Germinal center (tissue), 1 donor: ENCODE measurements around the gene ANXA7.
"Not testable (repeated sequence)": the region's sequence is repeated elsewhere in the genome, so short reads cannot be mapped to it uniquely, and the experiment has no call there.

ENCODE experiments used
- DNase-seq: peaks from one replicate; pipeline ENCODE4 v3.0.0; 2012; ENCODE audit warnings: mixed read lengths, low spot score

Gene ANXA7

DNA sequence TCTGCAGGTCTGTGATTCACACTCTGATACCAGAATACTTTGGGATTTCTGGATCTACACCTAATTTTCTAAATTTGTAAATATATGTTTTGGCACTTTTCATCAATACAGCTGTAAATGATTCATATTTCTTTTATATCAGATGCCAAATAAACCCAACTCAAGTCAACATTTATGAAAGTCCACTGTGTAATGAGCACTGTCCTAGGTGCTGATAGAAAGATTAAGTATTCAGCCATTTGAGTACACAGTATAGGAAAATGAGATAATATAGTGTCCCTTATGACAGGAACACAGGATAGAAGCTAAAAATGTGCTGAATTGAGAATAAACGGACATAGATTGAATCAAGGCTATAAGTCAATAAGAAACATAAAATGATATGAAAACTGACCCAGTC is 6.4 kb downstream of the ANXA7 start:
- no peak for DNase-seq

DNA sequence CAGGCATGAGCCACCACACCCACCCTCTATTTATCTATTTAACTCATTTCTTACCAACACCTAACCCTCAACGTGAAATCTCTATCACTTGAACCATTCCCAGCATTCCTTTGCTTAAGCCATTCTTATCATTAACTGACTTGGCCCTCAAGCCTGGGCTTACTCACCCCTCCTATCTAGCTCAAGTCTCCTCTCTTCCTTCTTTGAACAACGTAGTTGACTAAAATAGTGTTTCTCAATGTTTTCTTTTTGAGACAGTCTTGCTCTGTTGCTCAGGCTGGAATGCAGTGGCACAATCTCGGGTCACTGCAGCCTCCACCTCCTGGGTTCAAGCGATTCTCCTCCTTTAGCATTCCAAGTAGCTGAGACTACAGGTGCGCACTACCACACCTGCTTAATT is 7.0 kb downstream of the ANXA7 start:
- DNase-seq = no peak

GRCh38 chr10:73405556-73405955 is 8.3 kb downstream of the ANXA7 start:
- DNase-seq = no peak

- no peak for DNase-seq
Observed at GRCh38 chr10:73404690-73405089, 9.2 kb downstream of the ANXA7 start.

GRCh38 chr10:73401636-73402035 is 12.2 kb downstream of the ANXA7 start:
- no peak for DNase-seq

DNA sequence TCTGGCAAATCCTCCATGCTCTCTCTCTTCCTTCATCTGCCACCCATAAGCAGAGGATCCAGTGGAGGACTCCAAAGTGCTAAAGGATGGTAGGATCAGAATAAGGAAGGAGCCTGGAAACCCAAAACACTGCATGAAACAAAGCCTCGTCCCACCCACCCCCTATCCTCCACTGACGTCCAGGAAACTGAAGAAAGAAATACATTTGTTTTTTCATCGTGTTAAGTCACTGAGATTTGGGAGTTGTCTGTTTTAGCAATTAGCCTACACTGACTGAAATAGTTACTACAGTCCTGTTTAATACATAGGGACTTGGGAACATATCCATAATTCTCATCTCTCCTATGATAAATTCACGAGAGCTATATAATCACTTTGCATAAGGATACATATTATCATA is 14.8 kb downstream of the ANXA7 start:
- DNase-seq = no peak

- no peak for DNase-seq
Observed at GRCh38 chr10:73398024-73398423, 15.8 kb downstream of the ANXA7 start.

- not testable (repeated sequence) for DNase-seq
Observed at GRCh38 chr10:73394325-73394724, 19.5 kb downstream of the ANXA7 start.

GRCh38 chr10:73388228-73388627 is 25.6 kb downstream of the ANXA7 start:
- no peak for DNase-seq

- DNase-seq = no peak
Observed at GRCh38 chr10:73386583-73386982, 27.3 kb downstream of the ANXA7 start.

GRCh38 chr10:73379064-73379748 is 34.7 kb downstream of the ANXA7 start:
- DNase-seq = no peak

- no peak for DNase-seq
Observed at GRCh38 chr10:73376679-73377078, 37.2 kb downstream of the ANXA7 start.

GRCh38 chr10:73368238-73368637 is 45.6 kb downstream of the ANXA7 start:
- no peak for DNase-seq

DNA sequence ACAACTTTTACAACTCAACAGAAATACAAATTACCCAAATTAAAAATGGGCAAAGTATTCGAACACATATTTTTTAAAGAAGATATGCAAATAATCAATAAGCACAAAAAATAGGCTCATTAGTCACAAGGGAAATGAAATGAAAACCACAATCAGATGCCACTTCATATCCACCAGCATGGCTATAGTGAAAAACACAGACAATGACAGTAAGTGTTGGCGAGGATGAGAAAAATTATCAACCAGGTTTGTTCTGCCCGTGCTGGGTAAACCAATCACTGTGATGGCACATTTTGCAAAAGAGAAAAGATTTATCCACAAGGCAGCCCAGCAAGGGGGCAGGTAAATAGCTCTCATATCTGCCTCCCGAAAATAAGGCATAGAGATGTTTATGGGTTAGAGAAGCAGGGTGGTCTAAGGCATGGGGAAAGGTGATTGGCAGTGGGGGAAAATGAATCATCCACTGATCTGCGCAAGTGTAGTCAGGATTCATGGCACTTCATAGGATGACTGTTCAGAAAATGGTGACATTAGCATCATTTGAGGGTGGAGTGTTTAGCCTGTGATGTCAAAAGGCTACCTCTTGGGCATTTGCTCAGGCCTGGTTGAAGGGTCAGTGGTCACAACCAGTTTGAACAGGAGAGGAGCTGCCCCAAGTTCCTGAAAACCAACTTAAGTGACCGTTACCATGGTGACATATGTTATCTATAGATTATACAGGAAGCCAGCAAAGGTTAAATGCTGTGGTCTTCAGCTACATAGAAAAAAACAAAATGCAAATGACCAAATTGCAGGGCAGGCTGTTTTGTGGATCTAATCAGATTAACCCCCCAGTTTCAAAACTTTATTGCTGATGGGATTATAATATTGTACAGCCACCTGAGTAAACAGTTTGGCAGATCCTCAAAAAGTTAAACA is 47.2 kb downstream of the ANXA7 start:
- DNase-seq = peak; percentile 10

DNA sequence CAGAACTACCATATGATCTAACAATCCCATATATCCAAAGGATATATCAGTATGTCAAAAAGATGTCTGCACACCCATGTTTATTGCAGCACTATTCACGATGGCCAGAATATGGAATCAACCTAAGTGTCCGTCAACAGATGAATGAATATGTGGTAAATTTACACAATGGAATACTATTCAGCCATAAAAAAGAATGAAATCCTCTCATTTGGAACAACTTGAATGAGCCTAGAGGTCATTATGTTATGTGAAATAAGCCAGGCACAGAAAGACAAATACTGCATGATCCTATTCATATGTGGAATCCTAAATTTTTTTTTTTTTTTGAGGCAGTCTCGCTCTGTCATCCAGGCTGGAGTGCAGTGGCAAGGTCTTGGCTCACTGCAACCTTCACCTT is 48.9 kb downstream of the ANXA7 start:
- no peak for DNase-seq

DNA sequence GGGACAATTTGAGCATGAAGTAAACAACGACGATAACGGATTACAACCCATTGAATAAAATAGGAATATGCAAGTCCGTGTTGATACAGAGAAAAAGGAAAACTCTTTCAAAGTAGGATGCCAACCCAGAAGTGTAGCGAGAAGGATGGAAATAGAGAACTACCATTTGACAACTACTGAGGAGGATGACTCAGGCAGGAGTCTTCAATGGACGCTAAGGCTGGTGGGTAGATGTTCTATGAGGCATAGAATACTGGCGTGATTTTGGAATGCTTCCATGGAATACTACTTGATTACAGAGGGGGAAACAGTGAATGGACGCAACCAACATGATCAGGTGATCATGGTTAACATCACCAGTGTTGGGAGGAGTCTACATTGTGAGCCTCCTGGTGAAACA is 54.4 kb downstream of the ANXA7 start:
- no peak for DNase-seq

- DNase-seq = peak; percentile 95
Observed at GRCh38 chr10:73358331-73359279, 55.3 kb downstream of the ANXA7 start, which contains the start of gene CFAP70. TSS of gene CFAP70 (minus strand) at chr10:73358864. CDS start at chr10:73354796, 4,068 bp downstream.

DNA sequence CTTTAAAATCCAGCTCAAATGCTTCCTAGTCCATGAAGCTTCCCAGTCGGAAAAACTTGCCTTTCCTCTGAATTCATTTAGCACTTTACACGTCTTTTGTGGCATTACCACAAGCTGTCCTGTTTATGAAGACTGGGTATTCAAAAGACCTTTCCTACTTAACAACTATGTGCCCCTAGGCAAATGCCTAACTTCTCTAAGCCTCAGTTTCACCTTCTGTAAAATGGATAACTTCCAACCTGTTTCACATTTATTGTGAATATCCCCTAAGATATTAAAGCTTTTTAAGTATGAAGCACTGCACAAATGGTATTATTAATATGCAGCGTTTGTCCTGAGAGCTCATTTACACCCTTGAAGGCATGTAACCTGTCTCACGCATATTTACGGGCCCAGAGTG is 56.0 kb downstream of the ANXA7 start:
- no peak for DNase-seq

DNA sequence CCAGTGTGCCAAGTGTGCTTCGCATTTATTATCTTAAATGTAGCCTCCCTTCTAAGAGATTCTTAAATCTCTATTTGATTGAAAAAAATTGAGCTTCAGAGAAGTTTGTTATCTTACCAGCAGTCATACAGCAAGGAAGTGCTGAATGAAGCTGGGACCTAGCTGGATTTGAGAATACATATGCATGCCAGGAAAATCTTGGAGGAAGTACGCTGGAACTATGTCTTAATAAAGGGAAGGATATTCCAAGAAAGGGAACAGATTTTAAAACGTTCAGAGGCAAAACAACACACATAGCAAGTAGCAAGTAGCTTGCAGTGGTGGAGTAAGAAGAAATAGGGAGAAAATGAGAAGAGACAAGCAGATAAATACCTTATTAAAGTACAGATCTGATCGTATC is 56.7 kb downstream of the ANXA7 start:
- DNase-seq = no peak

DNA sequence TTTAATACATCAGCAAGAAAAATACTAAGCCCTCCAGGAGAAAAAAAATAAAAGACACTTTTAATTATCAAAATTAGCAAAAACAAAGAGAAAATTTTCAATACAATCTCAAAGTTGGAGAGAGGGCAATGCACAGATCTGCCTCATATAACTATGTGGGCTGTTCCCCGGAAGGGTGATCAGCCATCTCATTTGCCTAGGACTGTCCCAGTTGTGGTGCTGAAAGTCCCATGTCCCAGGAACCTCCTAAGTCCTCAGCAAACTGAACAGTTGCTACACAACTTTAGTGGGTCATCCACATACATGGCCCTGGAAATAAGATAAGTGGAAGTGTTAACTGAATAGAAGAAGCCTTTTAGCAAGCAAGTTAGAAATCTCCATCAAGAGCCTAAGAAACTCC is 69.6 kb downstream of the ANXA7 start:
- no peak for DNase-seq

GRCh38 chr10:73340121-73340520 is 73.7 kb downstream of the ANXA7 start:
- no peak for DNase-seq

DNA sequence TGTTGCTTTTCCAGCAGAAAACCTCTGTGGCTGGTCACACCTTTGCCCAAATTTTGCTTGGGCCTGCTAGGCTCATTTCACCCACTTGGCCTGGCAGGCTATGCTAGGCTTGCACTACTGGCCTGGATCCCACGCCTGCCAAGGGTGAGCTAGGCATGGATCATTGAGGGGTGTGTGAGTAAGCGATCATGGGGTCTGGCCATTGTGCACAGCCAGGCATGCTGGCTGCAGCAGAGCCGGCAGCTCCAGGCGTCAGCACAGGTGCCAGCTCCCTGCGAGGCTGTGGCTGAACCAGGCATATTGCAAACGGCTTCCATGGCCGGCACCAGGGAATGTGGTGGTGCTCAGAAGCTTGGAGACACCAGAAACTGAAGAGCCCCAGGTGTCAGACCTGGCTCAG is 74.4 kb downstream of the ANXA7 start:
- no peak for DNase-seq
